NCI-H446 treated with DMSO at 0.1 percent for 48 hours (cell line): Measurements from ENCODE around the gene ADH7.
"Not testable (repeated sequence)": the region's sequence is repeated elsewhere in the genome, so short reads cannot be mapped to it uniquely, and the experiment has no call there.

Experiments
- DNase-seq: peaks from one replicate; lab custom pipeline; 2025; lab: John Stamatoyannopoulos, UW

Gene ADH7

GRCh38 chr4:99379571-99379970 lies 55.6 kb downstream of the ADH7 start:
- DNase-seq = no peak

- no peak for DNase-seq
Measured at GRCh38 chr4:99378876-99379275, 56.3 kb downstream of the ADH7 start.

GRCh38 chr4:99377341-99377740 lies 57.8 kb downstream of the ADH7 start:
- DNase-seq = not testable (repeated sequence)

GRCh38 chr4:99372464-99372863 lies 62.7 kb downstream of the ADH7 start:
- not testable (repeated sequence) for DNase-seq

GRCh38 chr4:99367817-99368216 lies 67.3 kb downstream of the ADH7 start:
- DNase-seq = not testable (repeated sequence)

GRCh38 chr4:99366491-99366890 lies 68.7 kb downstream of the ADH7 start:
- DNase-seq = no peak

GRCh38 chr4:99362768-99363167 lies 72.4 kb downstream of the ADH7 start:
- DNase-seq = no peak
